ENCODE measurements around the gene PREPL. TPM values are rescaled to one million over a fixed set of nuclear protein-coding genes. Genes with fewer than 3 reads are reported as not detected.

Gene PREPL
- total and polyA plus RNA-seq, 2 donors (not counting 1 experiment from before 2014, with no cell fraction given), result 5.5 to 34.0 TPM

GRCh38 chr2:44320832-44321231 lies 40.5 kb downstream of the PREPL start:
- POLR2A ChIA-PET, result no interaction called here
- no peak overlapping the region for H3K4me3 ChIP-seq (ENCODE audit: control extremely low read depth in 1 of 5, extremely low read depth in 1 of 5, insufficient read depth in 1 of 5, low read depth in 2 of 5, low read length in 4 of 5)
- DNase-seq (no peak), ATAC-seq (ENCODE audit: low read depth) (no peak)
- intact Hi-C loops (cut with micrococcal nuclease), result no loop called here
- H3K27me3 ChIP-seq (replicated peaks in 1 of 4; ENCODE audit: control extremely low read depth in 1 of 4, control insufficient read depth in 3 of 4, insufficient read depth in 4 of 4, low read length in 3 of 4), result no peaks in the 10 kb centered on the region
- no peak overlapping the region for H3K4me2 ChIP-seq (replicated peaks; ENCODE audit: low read depth, low read length, poor library complexity, severe bottlenecking)
- H4K20me1 ChIP-seq (ENCODE audit: control insufficient read depth, insufficient read depth, low read length, poor library complexity, severe bottlenecking), result no peaks in the 10 kb centered on the region
- no peaks in the 10 kb centered on the region for H3K9me3 ChIP-seq (ENCODE audit: control extremely low read depth in 1 of 3, control insufficient read depth in 2 of 3, insufficient read depth in 1 of 3, low read length in 2 of 3)
- Mint-ChIP-seq H3K27me3 (no peaks in the 10 kb centered on the region), H3K27ac (no peak overlapping the region), H3K4me3 (no peak overlapping the region), H3K4me1 (no peaks in the 10 kb centered on the region), H3K9me3 (ENCODE audit: insufficient read depth) (no peaks in the 10 kb centered on the region)
- H2AFZ ChIP-seq (ENCODE audit: insufficient read depth, low read depth, low read length, poor library complexity, severe bottlenecking), result no peak overlapping the region
- peaks cover 4 to 49% of the 10 kb centered on the region in 2 experiments for H3K36me3 ChIP-seq (replicated peaks in 1 of 2; ENCODE audit: control extremely low read depth in 1 of 2, control insufficient read depth in 1 of 2, extremely low read depth in 1 of 2, insufficient read depth in 2 of 2, low read length in 1 of 2)
- no peak overlapping the region for H3K27ac ChIP-seq (ENCODE audit: low read length in 2 of 2)
- no peak overlapping the region for H3K9ac ChIP-seq (ENCODE audit: low read length)
- WGBS (ENCODE audit: insufficient coverage), result no CpG with 5 or more reads among the region's 1 CpG
- TF ChIP-seq, protein P1, sequence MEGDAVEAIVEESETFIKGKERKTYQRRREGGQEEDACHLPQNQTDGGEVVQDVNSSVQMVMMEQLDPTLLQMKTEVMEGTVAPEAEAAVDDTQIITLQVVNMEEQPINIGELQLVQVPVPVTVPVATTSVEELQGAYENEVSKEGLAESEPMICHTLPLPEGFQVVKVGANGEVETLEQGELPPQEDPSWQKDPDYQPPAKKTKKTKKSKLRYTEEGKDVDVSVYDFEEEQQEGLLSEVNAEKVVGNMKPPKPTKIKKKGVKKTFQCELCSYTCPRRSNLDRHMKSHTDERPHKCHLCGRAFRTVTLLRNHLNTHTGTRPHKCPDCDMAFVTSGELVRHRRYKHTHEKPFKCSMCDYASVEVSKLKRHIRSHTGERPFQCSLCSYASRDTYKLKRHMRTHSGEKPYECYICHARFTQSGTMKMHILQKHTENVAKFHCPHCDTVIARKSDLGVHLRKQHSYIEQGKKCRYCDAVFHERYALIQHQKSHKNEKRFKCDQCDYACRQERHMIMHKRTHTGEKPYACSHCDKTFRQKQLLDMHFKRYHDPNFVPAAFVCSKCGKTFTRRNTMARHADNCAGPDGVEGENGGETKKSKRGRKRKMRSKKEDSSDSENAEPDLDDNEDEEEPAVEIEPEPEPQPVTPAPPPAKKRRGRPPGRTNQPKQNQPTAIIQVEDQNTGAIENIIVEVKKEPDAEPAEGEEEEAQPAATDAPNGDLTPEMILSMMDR (IDR thresholded peaks at IDR 0.05), result no peak
- no peak for TF ChIP-seq EZH2 (IDR thresholded peaks at IDR 0.05; ENCODE audit: borderline replicate concordance, insufficient read depth, low read depth, low read length, poor library complexity, severe bottlenecking)
- no peaks in the 10 kb centered on the region for H3K4me1 ChIP-seq (ENCODE audit: control insufficient read depth in 2 of 2, insufficient read depth in 2 of 2, low read length in 2 of 2)
- H3K79me2 ChIP-seq (ENCODE audit: control insufficient read depth, insufficient read depth, low read length), result no peaks in the 10 kb centered on the region
- CTCF ChIA-PET, result no interaction called here

- H3K4me1 ChIP-seq (ENCODE audit: control insufficient read depth in 2 of 2, insufficient read depth in 2 of 2, low read length in 2 of 2), result no peaks in the 10 kb centered on the region
- intact Hi-C loops (cut with micrococcal nuclease), result no loop called here
- TF ChIP-seq, protein P1 (IDR thresholded peaks at IDR 0.05), result no peak
- ATAC-seq (ENCODE audit: low read depth) (no peak), DNase-seq (no peak)
- peaks cover 5 to 19% of the 10 kb centered on the region in 2 experiments for H3K36me3 ChIP-seq (replicated peaks in 1 of 2; ENCODE audit: control extremely low read depth in 1 of 2, control insufficient read depth in 1 of 2, extremely low read depth in 1 of 2, insufficient read depth in 2 of 2, low read length in 1 of 2)
- H3K79me2 ChIP-seq (ENCODE audit: control insufficient read depth, insufficient read depth, low read length), result no peaks in the 10 kb centered on the region
- H3K27ac ChIP-seq (ENCODE audit: low read length in 2 of 2), result no peak overlapping the region
- Mint-ChIP-seq H3K4me3 (no peak overlapping the region), H3K9me3 (ENCODE audit: insufficient read depth) (peaks cover 7% of the 10 kb centered on the region), H3K27ac (no peak overlapping the region), H3K27me3 (no peaks in the 10 kb centered on the region), H3K4me1 (no peaks in the 10 kb centered on the region)
- H3K9me3 ChIP-seq (ENCODE audit: control extremely low read depth in 1 of 3, control insufficient read depth in 2 of 3, insufficient read depth in 1 of 3, low read length in 2 of 3), result peaks cover under 1 to 9% (median 4%) of the 10 kb centered on the region in 3 donors
- H3K27me3 ChIP-seq (replicated peaks in 1 of 4; ENCODE audit: control extremely low read depth in 1 of 4, control insufficient read depth in 3 of 4, insufficient read depth in 4 of 4, low read length in 3 of 4), result no peaks in the 10 kb centered on the region
- ChIA-PET POLR2A (no interaction called here), CTCF (interaction anchor here (0.9 kb wide), 1 partner anchor 76 kb away, joined by 3 read pairs; no protein-coding TSS in a partner anchor)
- no peak overlapping the region for H3K4me2 ChIP-seq (replicated peaks; ENCODE audit: low read depth, low read length, poor library complexity, severe bottlenecking)
- H3K9ac ChIP-seq (ENCODE audit: low read length), result no peak overlapping the region
- no peaks in the 10 kb centered on the region for H4K20me1 ChIP-seq (ENCODE audit: control insufficient read depth, insufficient read depth, low read length, poor library complexity, severe bottlenecking)
- no peak overlapping the region for H3K4me3 ChIP-seq (ENCODE audit: control extremely low read depth in 1 of 5, extremely low read depth in 1 of 5, insufficient read depth in 1 of 5, low read depth in 2 of 5, low read length in 4 of 5)
- no peak overlapping the region for H2AFZ ChIP-seq (ENCODE audit: insufficient read depth, low read depth, low read length, poor library complexity, severe bottlenecking)
Measured at GRCh38 chr2:44315945-44316344, 45.3 kb downstream of the PREPL start.

Data from B cell (primary cell).